ENCODE results near the gene TSC2.

The TSC2 gene

DNA sequence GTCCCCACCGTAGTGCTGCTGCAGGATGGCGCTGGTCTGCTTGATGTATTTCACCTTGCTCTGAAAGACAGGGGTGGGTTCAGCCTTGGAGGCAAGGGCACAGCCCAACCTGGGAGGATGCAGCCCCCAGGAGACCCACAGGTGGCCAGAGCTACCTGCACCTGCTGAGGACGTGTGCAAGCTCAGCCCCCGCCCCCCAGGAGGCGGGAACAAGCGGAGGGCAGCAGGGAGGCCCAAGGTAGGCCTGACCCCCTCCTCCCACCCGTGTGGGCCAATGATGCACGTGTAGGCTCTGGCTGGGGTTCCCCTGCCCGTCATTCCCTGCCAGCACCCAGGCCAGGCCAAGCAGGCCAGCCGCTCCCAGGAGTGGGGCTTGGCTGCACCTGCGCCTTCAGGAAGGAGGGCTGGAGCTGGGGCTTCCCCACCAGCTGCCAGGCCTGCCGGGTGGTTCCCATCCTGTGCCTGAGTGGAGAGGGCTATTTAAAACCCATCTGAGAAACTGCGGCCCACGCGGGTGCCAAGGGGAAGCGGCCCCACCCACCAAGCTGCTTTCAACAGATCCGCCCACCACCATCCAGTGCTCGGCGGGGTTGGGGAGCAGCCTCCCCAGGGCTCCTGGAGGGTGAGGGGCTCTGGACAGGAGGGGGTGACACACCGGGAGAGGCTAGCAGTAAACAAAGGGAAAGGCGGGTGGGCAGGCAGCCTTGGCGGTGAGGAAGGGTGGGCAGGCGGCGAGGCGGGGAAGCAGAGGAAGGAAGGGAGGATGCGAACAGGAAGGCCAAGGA, 3.9 kb upstream of the TSC2 start:
- DNase-seq (ENCODE audit: low read depth): no peak

DNA sequence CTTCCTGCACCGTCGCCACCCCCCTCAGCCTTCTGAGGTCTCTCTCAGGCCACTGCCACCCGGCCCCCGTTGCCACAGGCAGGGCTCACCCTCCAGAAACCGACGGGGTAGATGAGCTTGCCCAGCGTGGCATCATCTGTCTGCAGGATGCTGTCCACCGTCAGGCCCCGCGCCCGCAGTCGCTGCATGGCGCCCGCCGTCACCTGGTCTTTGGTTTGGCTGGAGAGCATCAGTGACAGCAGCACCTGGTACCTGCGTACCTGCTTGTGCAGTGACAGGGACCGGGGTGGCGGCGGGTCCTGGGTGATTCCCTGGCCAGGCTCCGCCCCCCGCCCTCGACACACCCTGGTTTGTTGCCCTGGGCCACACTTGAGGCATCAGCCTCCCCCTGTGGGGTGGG, 3.2 kb upstream of the TSC2 start:
- DNase-seq (ENCODE audit: low read depth): no peak

DNA sequence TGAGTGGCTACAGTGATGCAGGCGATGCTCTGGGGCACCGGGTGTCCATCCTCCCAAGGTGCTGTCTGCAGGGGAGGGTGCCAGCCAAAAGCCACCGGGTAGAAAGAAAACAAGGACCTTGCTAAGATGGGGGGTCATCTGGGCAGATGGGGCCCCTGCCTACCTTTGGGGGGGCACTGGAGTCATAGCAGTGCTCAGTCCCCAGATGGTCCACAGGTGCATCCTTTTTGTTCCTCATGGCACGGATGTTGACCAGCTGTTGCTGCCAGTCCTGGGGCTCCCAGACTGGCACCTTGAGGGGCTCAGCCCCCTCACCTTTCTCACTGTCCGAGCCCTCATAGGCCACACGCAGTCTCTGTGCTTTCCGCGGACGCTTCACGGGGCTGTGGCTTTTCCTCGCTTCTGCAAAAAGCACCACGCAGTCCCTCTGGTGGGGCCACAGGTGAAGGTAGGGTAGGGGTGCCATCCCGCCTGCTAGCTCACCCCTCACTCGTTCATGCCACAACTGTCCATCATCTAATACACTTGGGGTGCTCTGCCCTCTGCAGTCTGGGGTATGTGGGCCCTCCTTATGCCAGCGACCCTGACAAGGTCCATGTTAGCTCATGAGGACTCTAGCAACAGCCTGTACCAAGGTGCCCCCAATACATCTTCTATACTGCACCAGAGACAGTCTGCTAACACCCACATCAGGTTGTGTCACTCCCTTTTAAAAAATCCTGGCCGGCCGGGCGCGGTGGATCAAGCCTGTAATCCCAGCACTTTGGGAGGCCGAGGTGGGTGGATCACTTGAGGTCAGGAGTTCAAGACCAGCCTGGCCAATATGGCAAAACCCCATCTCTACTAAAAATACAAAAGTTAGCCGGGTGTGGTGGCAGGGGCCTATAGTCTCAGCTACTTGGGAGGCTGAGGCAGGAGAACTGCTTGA, 1.6 kb upstream of the TSC2 start:
- DNase-seq (ENCODE audit: low read depth): no peak

DNA sequence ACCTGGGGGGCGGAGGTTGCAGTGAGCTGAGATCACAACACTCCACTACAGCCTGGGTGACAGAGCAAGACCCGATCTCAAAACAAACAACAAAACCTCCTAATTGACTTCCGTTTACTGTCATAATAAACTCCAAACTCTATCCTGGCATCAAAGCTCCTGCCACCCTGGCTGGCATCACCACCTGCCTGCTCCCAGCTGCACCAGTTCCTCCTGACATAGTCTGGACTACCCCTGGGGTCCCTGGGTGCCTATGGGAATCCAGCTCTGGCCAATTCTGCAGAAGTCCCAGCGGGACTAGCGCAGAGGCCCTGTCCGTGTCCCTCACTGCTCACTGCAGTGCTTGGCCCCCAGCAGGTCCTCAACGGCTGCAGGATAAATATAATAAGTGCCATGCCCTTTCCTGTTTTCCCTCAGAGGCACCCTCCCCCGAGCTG, 874 bp upstream of the TSC2 start:
- DNase-seq (ENCODE audit: low read depth): no peak

DNA sequence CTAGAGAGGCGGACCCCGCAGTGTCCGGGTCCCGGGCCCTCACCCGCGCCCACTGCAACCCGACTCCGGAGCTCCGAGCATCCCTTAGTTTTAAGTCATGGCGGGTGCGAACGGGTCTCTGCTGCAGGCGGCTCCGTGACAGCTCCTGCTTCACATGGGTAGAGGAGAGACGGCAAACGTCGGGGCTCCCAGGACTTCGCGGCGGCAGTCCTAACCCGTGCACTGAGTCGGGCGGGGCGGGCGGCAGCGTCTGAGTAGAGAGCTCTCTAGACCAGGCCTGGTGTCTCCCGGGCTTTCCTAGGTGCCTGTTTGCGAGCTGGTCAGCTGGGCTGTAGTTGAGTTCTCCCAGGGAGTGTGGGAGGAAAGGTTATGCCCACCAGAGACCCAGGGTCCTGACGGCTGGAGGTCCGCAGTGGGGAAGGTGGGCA, 345 bp downstream of the TSC2 start:
- DNase-seq (ENCODE audit: low read depth): no peak

DNA sequence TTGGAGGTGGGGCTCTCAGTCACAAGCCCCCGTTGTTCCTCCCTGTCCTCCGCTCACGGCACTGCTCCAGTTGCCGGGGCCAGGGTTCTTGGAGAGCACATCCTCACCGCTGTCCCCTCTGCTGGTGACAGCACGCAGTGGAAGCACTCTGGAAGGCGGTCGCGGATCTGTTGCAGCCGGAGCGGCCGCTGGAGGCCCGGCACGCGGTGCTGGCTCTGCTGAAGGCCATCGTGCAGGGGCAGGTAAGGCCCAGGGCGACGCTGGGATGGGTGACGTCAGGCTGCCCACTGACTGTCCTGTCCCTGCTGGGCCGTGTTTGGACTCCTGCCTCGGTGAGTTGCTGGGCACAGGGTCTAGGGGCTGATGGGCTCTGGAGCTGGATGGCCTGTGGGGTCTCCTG, 5.4 kb downstream of the TSC2 start:
- no peak for DNase-seq (ENCODE audit: low read depth)

DNA sequence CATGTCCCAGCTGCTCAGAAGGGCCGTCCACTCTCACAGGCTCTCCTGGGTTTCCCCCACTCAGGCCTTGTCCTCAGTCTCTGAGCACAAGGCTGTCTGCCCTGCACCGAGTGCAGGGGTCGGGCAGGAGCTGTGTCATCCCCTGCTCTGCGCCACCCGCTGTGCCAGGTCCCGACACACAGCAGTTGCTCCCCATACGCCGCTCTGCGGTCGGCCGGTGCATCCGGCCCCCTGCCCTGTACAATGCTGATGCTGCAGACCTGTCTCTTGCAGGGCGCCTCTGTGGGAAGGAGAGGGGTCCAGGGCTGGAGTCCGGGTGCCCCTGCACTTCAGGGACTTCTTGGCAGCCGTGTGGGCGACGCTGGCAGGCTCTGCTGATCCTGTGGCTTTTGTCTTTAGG, 6.1 kb downstream of the TSC2 start:
- DNase-seq (ENCODE audit: low read depth): no peak

DNA sequence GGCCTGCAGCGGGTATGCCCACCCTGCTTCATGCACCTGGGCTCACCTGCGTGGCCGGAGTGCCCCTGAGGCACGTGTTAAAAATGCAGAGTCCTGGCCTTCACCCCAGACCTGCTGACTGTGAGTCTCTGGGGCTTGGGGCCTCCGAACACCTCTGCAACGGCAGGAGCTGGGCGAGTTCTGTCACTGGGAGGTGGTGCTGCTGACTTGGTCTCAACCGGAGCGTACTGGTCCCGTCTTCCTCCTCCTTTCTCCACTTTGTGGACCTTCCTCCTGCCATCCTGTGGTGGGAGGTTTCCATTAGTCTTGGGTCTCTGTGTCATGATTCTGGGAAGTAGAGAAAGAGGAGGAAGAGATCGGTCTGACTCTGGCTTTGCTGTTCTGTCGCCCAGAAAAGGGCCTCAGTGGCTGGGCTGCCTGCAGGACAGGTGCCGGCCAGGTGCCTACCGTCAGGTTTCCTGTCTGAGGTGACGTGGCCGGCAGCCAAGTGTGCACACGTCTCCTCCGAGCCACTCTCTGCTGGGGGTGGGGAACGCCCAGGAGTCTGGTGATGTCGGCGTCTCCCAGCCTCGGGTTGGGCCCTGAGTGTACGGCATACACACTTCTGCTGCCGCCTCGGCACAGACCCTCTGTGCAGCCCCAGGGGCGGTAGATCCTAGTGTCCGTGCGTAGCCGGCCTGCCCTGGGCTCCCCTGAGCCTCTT, 6.9 kb downstream of the TSC2 start:
- DNase-seq (ENCODE audit: low read depth): no peak

DNA sequence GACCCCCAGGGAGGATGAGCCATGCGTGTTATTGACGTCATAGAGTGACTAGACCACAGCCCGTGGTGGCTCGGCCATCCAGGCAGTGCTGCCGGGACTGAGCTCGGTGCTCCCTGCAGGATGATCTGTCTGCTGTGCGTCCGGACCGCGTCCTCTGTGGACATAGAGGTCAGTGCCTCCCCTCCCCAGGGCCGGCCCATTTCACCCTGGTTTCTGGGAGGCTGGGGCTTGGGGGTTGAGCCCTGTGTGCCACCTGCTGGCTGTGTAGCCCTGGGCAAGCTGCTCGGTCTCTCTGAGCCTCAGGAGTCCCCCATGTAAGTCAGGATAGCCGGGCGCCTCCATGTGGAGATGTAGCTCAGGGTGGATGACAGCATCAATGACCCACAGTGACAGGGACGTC, 8.3 kb downstream of the TSC2 start:
- no peak for DNase-seq (ENCODE audit: low read depth)

DNA sequence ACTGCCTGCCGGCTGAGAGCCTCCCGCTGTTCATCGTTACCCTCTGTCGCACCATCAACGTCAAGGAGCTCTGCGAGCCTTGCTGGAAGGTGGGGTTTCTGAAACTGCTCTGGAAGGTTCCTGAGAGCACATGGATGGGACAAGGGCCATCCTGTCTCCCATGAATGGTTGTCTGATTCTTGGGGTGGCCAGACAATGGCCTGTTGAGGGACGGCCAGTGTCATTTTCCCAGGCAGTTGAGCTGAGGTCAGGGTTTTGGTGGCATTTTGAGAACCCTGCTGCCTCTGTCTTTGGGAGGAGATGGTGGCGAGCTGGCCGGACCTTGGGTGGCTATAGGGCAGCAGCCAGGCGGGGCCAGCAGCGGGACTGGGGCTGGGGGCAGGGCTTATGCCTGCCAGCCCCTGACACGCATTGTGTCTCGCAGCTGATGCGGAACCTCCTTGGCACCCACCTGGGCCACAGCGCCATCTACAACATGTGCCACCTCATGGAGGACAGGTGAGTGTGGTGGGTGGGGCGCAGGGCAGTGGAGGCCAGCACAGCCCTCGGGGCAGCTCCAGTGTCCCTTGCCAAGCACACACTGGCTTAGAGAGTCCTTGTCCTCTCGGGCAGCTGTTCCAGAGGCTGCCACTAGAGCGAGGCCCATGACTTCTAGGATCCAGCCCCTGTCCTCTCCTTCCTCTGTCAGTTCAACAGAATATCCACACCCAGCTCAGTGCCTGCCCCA, 9.1 kb downstream of the TSC2 start:
- DNase-seq (ENCODE audit: low read depth): no peak

DNA sequence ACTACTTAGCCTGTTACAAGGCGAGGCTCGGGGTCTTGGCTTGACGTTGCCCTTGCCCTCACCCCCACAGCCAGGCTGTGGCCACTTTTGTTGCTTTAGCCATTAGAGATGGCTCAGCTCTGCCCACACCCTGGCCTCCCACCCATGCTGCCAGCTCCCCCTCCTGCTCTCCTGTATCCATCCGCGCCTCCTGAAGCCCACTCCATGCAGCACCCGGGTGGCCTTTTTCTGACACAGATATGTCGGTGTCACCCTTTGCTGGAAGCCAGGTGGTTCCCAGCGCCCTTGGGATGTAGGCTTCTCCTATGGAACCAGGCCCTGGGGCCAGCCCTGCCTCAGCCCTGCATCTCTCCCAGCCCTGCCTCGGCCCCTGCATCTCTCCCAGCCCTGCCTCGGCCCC, 9.7 kb downstream of the TSC2 start:
- no peak for DNase-seq (ENCODE audit: low read depth)

DNA sequence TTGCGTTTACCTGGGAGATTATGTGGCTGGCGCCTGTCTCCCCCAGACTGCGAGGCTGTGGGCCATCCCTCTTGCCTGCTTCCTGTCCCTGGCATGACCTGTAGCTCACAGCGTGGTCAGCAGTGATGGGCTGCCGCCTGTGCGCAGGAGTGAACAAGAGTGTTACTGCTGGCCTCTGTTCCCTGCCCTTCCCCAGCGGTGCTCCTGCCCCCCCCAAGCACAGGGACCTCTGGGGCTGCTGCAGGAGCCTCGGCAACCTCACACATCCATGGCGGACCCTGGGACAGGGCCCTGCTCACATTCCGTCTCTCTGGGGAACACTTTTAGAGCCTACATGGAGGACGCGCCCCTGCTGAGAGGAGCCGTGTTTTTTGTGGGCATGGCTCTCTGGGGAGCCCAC, 10.6 kb downstream of the TSC2 start:
- DNase-seq (ENCODE audit: low read depth): no peak

DNA sequence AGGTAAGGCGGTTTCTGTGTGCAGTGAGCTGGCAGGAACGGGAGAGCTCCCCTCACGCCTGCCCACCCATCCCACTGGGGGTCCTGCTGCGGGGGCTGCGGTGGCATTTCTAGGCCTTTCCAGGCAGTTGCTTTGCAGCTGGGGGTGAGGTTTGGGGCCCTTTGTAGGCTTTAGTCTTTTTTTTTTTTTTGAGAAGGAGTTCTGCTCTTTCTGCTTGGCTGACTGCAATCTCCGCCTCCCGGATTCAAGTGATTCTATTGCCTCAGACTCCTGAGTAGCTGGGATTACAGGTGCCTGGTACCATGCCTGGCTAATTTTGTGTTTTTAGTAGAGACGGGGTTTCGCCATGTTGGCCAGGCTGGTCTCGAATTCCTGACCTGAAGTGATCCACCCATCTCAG, 11.1 kb downstream of the TSC2 start:
- no peak for DNase-seq (ENCODE audit: low read depth)

DNA sequence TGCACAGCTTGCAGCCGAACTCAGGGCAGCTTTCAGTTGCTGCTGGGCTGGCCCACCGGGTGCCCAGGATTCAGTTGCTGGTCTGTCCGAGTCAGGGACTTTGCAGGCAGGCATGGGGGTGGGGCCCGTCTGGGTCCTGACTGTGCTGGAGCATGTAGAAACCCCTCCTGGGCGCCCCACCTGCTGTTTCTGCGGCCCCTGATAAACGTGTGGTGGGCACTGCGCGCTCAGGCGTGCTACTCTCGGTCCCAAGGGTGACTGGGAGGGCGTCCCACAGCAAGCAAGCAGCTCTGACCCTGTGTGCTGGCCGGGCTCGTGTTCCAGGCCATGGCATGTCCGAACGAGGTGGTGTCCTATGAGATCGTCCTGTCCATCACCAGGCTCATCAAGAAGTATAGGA, 12.6 kb downstream of the TSC2 start:
- no peak for DNase-seq (ENCODE audit: low read depth)

DNA sequence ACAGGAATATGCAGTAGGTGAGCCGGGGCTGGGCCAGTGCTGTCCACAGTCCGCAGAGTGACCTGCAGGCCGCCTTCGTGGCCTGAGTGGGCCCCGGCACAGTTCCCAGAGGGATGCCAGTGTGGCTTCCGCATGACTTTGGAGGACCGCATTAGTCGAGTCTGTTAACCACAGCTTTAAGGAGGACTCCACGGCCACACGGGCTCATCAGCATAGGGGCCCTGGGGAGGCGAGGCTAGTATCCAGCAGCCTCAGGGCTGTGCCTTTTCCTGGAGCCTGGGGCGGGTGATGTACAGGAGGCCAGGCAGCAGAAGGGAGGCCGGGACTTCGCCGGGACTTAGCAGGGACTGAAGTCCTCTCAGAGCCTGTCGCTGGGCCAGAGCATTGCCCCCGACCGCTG, 13.2 kb downstream of the TSC2 start:
- no peak for DNase-seq (ENCODE audit: low read depth)

DNA sequence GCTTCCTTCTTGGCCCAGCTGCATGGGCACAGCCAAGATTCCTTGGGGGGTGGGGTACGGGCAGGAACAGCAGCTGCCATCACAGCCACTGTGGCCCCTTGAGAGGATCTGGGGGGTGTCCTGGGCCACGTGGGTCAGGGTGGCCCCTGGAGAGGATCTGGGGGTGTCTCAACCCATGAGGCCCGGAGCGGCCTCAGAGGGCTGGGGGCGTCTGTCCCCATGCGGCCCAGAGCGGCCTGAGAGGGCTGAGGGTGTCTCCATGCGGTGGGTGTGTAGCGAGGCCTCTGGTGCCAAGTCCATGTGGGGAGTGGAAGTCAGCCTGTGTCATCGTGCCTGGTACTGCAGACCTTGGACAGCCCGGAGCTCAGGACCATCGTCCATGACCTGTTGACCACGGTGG, 13.7 kb downstream of the TSC2 start:
- no peak for DNase-seq (ENCODE audit: low read depth)

DNA sequence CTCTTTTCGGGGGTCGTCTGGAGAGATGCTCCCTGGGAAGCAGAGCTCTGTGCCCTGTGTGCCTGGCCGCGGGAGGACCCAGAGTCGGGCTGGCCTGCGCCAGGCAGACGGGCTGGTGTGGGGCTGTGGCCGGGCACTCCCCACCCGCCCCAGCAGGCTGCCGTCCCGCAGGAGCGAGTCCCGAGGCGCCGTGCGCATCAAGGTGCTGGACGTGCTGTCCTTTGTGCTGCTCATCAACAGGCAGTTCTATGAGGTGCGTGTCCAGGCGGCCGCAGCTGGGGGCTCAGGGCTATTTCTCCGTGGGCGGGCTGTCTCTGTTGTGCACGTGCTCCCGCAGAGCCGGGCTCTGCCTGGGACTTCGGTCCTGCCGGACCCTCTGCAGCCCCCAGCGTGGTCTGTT, 15.0 kb downstream of the TSC2 start:
- DNase-seq (ENCODE audit: low read depth): no peak

DNA sequence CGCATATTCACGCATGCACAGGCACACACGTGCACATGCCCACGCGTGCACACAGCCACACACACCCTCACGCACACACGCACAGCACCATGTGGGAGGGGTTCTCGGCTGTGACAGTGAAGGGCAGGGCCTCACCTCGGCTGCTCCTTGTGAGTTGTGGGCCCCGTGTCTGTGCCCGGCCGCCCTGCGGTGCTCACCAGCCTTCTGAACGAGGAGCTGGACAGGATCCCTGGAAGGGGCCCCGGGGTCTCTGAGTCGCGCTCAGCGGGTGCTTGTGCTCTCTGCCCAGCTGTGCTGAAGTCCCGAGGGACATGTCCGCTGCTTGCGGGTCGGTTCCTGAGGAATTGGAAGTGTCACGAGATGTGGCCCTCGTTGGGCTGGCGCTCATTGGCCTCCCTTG, 16.1 kb downstream of the TSC2 start:
- DNase-seq (ENCODE audit: low read depth): no peak

DNA sequence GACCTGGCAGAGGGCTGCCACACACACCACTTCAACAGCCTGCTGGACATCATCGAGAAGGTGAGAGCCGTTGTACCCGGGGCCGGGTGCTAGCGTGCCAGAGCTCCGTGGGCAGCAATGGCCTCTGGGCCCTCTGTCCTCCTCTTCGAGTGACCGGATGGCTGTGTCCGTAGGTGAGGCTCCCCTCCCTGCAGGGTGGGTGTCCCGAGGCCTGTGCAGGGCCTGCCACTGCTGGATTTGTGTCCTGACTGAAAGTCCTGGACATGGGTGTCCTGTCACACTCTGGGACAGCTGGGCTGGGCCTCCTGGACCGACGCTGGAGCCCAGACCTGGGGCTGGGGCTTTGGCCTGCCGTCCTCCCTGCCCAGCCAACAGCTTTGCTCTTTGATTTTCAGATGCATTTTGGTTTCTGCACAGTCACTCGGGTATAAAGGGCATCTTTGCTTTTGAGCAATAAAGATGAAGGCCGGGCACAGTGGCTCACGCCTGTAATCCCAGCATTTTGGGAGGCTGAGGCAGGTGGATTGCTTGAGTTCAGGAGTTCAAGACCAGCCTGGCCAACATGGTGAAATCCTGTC, 16.7 kb downstream of the TSC2 start:
- no peak for DNase-seq (ENCODE audit: low read depth)

DNA sequence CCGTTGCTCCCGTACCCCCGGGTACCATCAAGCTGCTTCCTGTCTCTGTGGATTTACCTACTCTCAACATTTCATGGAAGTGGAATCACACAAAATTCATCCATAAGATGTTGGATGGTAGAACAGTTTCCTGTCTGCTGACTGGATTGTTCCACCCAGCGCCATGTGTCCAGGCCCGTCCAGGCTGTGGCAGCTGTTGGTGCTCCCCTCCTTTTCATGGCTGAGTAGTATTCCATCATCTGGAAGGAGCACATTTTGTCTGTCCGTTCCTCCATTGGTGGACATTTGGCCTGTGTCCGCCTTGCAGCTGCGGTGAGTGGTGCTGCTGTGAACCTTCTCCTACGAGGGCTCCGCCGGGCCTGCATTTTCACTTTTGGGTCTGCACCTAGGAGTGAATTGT, 18.4 kb downstream of the TSC2 start:
- DNase-seq (ENCODE audit: low read depth): no peak

DNA sequence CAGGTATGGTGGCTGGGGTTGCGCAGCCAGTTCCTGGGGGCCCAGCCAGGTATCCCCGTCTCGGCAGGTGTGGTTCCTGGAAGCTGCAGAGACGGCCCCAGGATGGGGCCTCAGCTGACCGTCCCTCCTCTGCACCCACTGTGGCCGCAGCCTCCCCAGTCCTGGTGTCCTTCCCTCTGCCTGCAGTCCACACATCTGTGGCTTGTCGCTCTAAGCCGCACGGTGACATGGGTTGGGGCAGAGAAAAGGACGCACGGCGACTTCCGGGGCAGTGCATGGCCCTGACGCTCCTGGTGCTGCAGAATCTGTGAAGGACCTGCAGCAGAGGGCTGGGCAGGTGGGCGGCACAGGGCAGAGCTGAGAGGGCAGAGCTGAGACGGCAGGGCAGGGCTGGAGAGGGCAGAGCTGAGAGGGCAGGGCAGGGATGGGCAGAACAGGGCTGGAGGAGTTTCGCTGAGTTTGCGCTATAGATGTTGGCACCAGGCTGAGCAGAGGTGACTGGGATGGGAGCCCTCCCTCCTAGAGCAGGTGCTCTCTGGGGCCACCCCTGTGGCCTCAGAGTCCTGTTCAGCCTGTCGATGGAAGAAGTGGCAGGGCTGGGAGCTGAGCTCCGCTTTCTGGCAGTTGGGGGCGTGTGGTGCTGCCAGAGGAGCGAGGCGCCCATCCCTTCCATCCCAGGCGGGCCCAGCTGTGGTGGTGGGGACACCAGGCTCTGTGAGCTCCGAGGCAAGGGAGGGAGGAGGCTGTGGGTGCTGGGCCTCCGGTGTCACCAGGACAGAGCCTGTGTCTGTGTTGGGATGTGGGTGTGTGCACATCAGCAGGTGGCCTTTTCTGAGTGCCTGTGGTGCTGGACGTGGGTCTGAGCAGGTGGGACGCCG, 23.0 kb downstream of the TSC2 start:
- no peak for DNase-seq (ENCODE audit: low read depth)
